ENCODE data around the gene KCNJ6. TPM values are rescaled to one million over a fixed set of nuclear protein-coding genes. Genes with fewer than 3 reads are reported as not detected.

Gene KCNJ6
- total and polyA plus RNA-seq, 5 experiments from 2014 or later: not detected

- Mint-ChIP-seq H3K4me3 (no peak overlapping the region), H3K9me3 (no peaks in the 10 kb centered on the region), H3K4me1 (peaks cover 0 to 1% (median 0%) of the 10 kb centered on the region in 4 donors), H3K27me3 (peaks cover 0 to 3% (median 1%) of the 10 kb centered on the region in 5 donors), H3K36me3 (no peaks in the 10 kb centered on the region), H3K27ac (no peak overlapping the region)
- no peak for ATAC-seq
- no peak for DNase-seq
- POLR2A ChIA-PET: no interaction called here
Observed at GRCh38 chr21:37871121-37871862, 45.0 kb downstream of the KCNJ6 start.

GRCh38 chr21:37870221-37870620, 46.0 kb downstream of the KCNJ6 start:
- POLR2A ChIA-PET: no interaction called here
- H3K9me3 Mint-ChIP-seq: no peaks in the 10 kb centered on the region

DNA sequence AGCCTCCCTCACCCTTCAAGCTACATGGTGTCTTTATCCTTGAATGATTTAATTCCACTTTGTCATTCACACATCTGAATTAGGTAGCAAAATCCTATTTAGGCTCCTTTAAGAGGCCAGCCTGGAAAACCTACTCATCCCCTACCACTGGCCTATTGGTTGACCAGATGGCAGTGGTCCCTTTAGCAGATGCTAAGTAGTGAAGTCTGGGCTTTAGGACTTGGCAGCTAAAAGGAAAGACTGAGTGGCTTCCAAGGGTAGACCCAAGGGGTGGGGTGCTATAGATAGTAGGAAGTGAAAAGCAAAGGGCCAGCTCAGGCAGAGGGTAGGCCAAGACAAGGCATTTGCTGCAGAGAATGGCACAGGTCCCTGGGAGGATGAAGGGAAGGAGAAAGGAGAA, 46.6 kb downstream of the KCNJ6 start:
- Mint-ChIP-seq H3K27me3 (peaks cover 0 to 17% (median 3%) of the 10 kb centered on the region in 5 donors), H3K4me1 (peaks cover 0 to 15% (median 0%) of the 10 kb centered on the region in 4 donors), H3K4me3 (no peak overlapping the region), H3K27ac (no peak overlapping the region), H3K36me3 (no peaks in the 10 kb centered on the region), H3K9me3 (no peaks in the 10 kb centered on the region)
- ATAC-seq (no peak), DNase-seq (no peak)
- POLR2A ChIA-PET: no interaction called here

More at GRCh38 chr21:37870221-37870620, 46.0 kb downstream of the KCNJ6 start:
- H3K4me1 Mint-ChIP-seq: peaks cover 0 to 10% (median 0%) of the 10 kb centered on the region in 4 donors
- no peak overlapping the region for H3K27ac Mint-ChIP-seq
- H3K36me3 Mint-ChIP-seq: no peaks in the 10 kb centered on the region
- no peak for ATAC-seq
- H3K27me3 Mint-ChIP-seq: peaks cover 0 to 14% (median 3%) of the 10 kb centered on the region in 5 donors
- no peak for DNase-seq
- H3K4me3 Mint-ChIP-seq: no peak overlapping the region

DNA sequence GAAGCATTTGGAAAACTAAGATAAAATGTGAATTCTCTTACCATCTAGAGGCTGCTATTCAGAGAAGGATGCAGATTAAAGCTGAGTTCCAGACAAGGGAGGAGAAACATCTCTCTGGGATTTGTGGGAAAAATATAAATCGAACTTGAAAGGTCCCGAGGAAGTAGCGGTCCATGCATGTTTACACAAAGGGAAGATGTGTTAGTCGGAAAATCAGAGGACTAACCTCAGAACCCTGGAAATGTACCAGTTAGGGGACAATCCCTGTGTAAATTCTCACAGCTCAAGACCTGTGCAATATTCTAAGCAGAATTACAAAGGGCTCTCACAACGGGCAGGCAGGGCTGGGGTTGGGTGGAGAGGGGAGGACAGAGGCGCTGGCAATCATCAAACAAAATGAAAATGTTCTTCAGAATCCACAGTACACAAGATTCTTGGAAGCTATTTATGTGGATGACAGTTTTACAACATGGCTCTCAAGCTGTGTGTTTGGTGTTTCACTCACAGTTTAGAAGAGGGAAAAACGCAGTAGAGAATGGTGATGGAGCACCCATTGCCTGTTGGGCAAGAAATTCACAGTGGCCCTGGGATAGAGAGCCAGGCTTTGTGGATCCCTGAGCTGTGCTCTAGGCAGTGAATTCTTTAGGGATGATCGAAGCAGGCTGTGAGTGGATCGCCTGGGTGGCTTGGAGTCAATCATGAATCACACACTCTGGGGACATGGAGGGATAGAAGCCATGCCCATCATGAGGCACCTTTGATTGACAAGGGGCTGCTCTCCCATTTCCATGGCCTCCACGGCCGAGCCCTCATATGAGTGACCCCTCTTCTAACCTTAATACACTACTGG, 47.6 kb downstream of the KCNJ6 start:
- no peak overlapping the region for H3K4me3 Mint-ChIP-seq
- peaks cover 0 to 17% (median 3%) of the 10 kb centered on the region in 5 donors for H3K27me3 Mint-ChIP-seq
- H3K9me3 Mint-ChIP-seq: no peaks in the 10 kb centered on the region
- no peak for DNase-seq
- no peak for ATAC-seq
- peaks cover 0 to 15% (median 0%) of the 10 kb centered on the region in 4 donors for H3K4me1 Mint-ChIP-seq
- POLR2A ChIA-PET: no interaction called here
- no peak overlapping the region for H3K27ac Mint-ChIP-seq
- no peaks in the 10 kb centered on the region for H3K36me3 Mint-ChIP-seq

- ATAC-seq (no peak), DNase-seq (no peak)
- H3K27ac Mint-ChIP-seq: no peak overlapping the region
- no peak overlapping the region for H3K4me3 Mint-ChIP-seq
- H3K27me3 Mint-ChIP-seq: peaks cover 0 to 17% (median 3%) of the 10 kb centered on the region in 5 donors
- H3K4me1 Mint-ChIP-seq: peaks cover 0 to 20% (median 2%) of the 10 kb centered on the region in 4 donors
- H3K9me3 Mint-ChIP-seq: no peaks in the 10 kb centered on the region
- POLR2A ChIA-PET: no interaction called here
- peaks cover 0 to under 1% (median 0%) of the 10 kb centered on the region in 3 donors for H3K36me3 Mint-ChIP-seq
Observed at GRCh38 chr21:37866027-37866426, 50.2 kb downstream of the KCNJ6 start.

- no peak for ATAC-seq
- Mint-ChIP-seq H3K9me3 (no peaks in the 10 kb centered on the region), H3K27ac (no peak overlapping the region), H3K4me1 (peaks cover 0 to 20% (median 2%) of the 10 kb centered on the region in 4 donors), H3K4me3 (no peak overlapping the region), H3K27me3 (peaks cover 0 to 26% (median 3%) of the 10 kb centered on the region in 5 donors), H3K36me3 (peaks cover 0 to 2% (median 0%) of the 10 kb centered on the region in 3 donors)
- POLR2A ChIA-PET: no interaction called here
- no peak for DNase-seq
Observed at GRCh38 chr21:37865156-37865555, 51.1 kb downstream of the KCNJ6 start.

- no peak for DNase-seq
- H3K27ac Mint-ChIP-seq: peak overlapping the region in 1 of 10 donors; percentile 82
Observed at GRCh38 chr21:37863842-37864241, 52.4 kb downstream of the KCNJ6 start.

DNA sequence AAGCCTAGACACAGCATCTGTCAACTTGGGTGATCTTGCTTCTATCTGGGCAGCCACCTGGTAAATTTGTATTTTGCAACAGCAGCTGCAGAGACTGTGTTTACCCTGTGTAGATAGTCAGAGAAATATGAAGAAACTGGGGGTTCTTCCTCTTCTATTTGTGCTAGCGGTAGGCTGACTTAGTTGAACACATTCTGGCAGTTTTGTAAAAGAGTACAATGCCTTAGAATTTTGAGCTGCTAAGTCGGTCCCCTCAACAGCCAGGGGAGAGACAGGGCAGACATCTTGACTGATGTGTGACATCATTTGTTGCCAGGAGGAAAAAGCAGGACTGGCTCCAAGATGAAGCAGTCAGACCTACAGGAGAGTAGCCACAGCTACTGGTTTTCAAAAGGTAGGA, 53.7 kb downstream of the KCNJ6 start:
- Mint-ChIP-seq H3K4me3 (no peak overlapping the region), H3K27ac (no peak overlapping the region), H3K4me1 (peaks cover 0 to 20% (median 2%) of the 10 kb centered on the region in 4 donors), H3K27me3 (peaks cover 0 to 36% (median 6%) of the 10 kb centered on the region in 5 donors), H3K9me3 (peaks cover 0 to 3% (median 0%) of the 10 kb centered on the region in 9 donors), H3K36me3 (peaks cover 0 to 2% (median 0%) of the 10 kb centered on the region in 3 donors)
- POLR2A ChIA-PET: no interaction called here
- DNase-seq (peak in 1 of 10 donors; percentile 5), ATAC-seq (no peak)

More at GRCh38 chr21:37863842-37864241, 52.4 kb downstream of the KCNJ6 start:
- POLR2A ChIA-PET: no interaction called here
- peaks cover 0 to 30% (median 3%) of the 10 kb centered on the region in 5 donors for H3K27me3 Mint-ChIP-seq
- ATAC-seq: no peak
- peaks cover 0 to 20% (median 2%) of the 10 kb centered on the region in 4 donors for H3K4me1 Mint-ChIP-seq
- peaks cover 0 to 2% (median 0%) of the 10 kb centered on the region in 3 donors for H3K36me3 Mint-ChIP-seq
- no peaks in the 10 kb centered on the region for H3K9me3 Mint-ChIP-seq
- H3K4me3 Mint-ChIP-seq: no peak overlapping the region

DNA sequence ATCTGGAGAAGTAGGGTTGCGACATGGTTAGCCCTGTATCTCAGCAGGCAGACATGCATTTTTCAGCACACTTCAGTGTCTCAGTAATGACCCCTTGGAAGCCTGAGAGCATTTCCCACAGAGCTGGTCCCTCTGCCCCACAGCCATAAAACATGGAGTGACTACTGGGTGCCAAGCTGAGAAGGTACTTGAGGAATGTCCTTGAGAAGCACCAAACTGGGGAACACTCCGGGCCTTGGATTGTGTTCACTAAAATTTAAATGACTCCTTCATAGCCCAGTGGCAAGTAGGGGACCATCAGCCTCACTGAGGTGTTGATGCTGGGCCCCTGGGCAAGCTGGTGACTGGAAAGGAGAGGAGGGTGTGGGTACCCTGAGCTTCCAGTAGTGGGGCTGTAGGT, 54.7 kb downstream of the KCNJ6 start:
- H3K36me3 Mint-ChIP-seq: peaks cover 0 to 2% (median 0%) of the 10 kb centered on the region in 3 donors
- no peak for ATAC-seq
- H3K27ac Mint-ChIP-seq: no peak overlapping the region
- POLR2A ChIA-PET: no interaction called here
- H3K4me1 Mint-ChIP-seq: peaks cover 0 to 20% (median 2%) of the 10 kb centered on the region in 4 donors
- no peak for DNase-seq
- H3K4me3 Mint-ChIP-seq: no peak overlapping the region
- peaks cover 0 to 46% (median 10%) of the 10 kb centered on the region in 5 donors for H3K27me3 Mint-ChIP-seq
- H3K9me3 Mint-ChIP-seq: peaks cover 0 to 3% (median 0%) of the 10 kb centered on the region in 9 donors

- peaks cover 0 to 3% (median 0%) of the 10 kb centered on the region in 9 donors for H3K9me3 Mint-ChIP-seq
- H3K27ac Mint-ChIP-seq: peak overlapping the region in 1 of 10 donors; percentile 51
- H3K4me3 Mint-ChIP-seq: no peak overlapping the region
- DNase-seq: no peak
- H3K36me3 Mint-ChIP-seq: peaks cover 0 to 4% (median 2%) of the 10 kb centered on the region in 3 donors
- peaks cover 0 to 41% (median 11%) of the 10 kb centered on the region in 5 donors for H3K27me3 Mint-ChIP-seq
- POLR2A ChIA-PET: no interaction called here
- ATAC-seq: no peak
- H3K4me1 Mint-ChIP-seq: peaks cover 0 to 10% (median 2%) of the 10 kb centered on the region in 4 donors
Observed at GRCh38 chr21:37860416-37860815, 55.8 kb downstream of the KCNJ6 start.

DNA sequence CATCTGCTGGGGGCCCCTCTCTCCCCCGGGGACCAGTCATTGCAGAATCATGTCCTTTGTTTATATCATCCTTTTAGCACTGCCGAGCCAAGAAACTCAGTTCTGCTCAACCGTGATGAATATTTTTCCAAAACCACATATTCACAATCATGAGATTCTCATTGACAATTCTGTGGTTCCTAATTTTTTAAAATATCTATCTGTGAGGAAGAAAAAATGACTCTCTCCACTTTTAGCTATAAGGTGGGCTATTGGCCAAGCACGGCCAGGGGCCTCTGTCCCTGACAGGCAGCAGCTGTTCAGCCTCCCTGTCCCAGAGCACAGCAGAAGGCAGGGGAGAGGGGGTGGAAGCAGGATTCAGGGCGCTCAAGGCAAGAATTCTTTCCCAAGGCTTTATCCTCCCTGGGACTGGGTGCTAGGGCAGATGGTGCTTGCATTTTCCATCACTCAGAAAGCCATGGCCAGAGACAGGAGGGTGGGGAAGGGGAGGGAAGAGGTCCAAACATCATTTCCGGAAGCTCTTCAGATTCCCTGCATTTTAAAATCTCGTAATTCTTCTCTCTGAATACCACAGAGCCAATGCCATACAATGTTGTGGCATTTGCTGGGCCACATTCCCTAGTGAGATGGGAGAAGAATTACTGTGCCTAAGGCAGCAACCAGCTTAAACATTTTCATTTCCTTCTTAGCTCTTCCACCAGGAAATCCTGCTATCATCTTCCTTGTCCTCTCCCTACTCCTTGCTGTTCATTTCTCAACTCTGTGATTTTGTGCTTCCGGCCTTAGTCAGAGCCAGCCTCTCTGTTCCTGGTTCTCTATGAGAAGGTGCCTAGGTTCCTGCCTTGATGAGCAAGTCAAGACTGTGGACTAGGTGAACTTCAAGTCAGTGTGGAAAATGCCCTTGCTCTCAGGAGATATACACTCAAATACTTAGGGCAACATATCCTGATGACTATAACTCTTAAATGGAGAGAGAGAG, 60.3 kb downstream of the KCNJ6 start:
- H3K27ac Mint-ChIP-seq: no peak overlapping the region
- no peak for ATAC-seq
- H3K27me3 Mint-ChIP-seq: peaks cover 2 to 35% (median 13%) of the 10 kb centered on the region in 5 donors
- no peak overlapping the region for H3K4me3 Mint-ChIP-seq
- POLR2A ChIA-PET: no interaction called here
- H3K9me3 Mint-ChIP-seq: peaks cover 0 to 37% (median 22%) of the 10 kb centered on the region in 9 donors
- DNase-seq: no peak
- H3K4me1 Mint-ChIP-seq: no peaks in the 10 kb centered on the region
- H3K36me3 Mint-ChIP-seq: peaks cover 0 to 9% (median 2%) of the 10 kb centered on the region in 3 donors

GRCh38 chr21:37855271-37855646, 61.0 kb downstream of the KCNJ6 start:
- Mint-ChIP-seq H3K4me1 (no peaks in the 10 kb centered on the region), H3K4me3 (no peak overlapping the region), H3K27me3 (peaks cover 2 to 30% (median 9%) of the 10 kb centered on the region in 5 donors), H3K9me3 (peaks cover 0 to 37% (median 22%) of the 10 kb centered on the region in 9 donors), H3K36me3 (peaks cover 0 to 9% (median 1%) of the 10 kb centered on the region in 3 donors), H3K27ac (no peak overlapping the region)
- DNase-seq (no peak), ATAC-seq (no peak)
- POLR2A ChIA-PET: no interaction called here
